ENCODE data around the gene PIGL.

DNA sequence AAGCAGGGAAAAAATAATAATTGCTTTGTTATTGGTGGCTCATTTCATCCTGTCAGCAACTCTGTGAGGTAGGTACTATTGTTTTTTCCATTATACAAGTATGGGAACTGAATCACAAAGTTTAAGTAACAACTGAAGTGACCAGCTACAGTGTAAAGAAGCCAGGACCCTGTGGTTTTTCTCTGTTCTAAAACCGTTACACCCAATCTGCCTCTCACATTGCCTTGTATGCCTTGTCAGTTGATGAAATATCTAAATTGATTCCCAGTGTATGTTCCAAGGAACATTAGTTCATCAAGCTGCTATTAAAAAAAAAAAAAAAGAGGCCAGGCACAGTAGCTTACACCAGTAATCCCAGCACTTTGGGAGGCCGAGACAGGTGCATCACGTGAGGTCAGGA lies 5.4 kb downstream of the PIGL start:
- TF ChIP-seq, protein P1, sequence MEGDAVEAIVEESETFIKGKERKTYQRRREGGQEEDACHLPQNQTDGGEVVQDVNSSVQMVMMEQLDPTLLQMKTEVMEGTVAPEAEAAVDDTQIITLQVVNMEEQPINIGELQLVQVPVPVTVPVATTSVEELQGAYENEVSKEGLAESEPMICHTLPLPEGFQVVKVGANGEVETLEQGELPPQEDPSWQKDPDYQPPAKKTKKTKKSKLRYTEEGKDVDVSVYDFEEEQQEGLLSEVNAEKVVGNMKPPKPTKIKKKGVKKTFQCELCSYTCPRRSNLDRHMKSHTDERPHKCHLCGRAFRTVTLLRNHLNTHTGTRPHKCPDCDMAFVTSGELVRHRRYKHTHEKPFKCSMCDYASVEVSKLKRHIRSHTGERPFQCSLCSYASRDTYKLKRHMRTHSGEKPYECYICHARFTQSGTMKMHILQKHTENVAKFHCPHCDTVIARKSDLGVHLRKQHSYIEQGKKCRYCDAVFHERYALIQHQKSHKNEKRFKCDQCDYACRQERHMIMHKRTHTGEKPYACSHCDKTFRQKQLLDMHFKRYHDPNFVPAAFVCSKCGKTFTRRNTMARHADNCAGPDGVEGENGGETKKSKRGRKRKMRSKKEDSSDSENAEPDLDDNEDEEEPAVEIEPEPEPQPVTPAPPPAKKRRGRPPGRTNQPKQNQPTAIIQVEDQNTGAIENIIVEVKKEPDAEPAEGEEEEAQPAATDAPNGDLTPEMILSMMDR (conservative IDR thresholded peaks at IDR 0.05) = no peak
- TF ChIP-seq EZH2 (IDR thresholded peaks at IDR 0.05; ENCODE audit: low read depth) = no peak

Measured in PC-9 (cell line).